ENCODE data around the gene RBM18.

The RBM18 gene

DNA sequence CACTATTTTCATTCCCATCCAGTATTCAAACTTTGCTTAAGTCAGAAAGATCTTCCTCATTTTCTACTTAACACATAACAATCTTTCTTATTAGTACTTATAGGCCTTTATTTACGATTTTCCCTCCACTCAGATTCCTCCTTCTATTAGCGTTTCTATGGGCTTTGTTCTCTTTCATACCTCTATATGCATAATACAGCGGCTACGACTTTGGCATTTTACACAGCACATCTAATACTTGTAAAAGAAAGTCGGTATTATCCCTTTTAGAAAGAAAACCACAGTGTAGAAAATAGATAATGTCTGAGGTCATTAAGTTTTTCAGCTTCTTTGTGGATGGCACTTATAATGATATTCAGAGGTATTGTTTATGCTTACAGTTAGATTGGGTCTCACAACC lies 8.4 kb downstream of the RBM18 start:
- no peak for TF ChIP-seq CTCF (IDR thresholded peaks at IDR 0.05; ENCODE audit: low read depth, low read length)
- Histone ChIP-seq H3K4me3 (ENCODE audit: low read depth, low read length) (no peak overlapping the region), H3K27me3 (no peaks in the 10 kb centered on the region), H3K9me3 (no peaks in the 10 kb centered on the region), H3K4me1 (peaks cover 1% of the 10 kb centered on the region; the same call in 1 of the 2 replicates), H3K36me3 (peaks cover 66% of the 10 kb centered on the region)
- DNase-seq, result no peak

DNA sequence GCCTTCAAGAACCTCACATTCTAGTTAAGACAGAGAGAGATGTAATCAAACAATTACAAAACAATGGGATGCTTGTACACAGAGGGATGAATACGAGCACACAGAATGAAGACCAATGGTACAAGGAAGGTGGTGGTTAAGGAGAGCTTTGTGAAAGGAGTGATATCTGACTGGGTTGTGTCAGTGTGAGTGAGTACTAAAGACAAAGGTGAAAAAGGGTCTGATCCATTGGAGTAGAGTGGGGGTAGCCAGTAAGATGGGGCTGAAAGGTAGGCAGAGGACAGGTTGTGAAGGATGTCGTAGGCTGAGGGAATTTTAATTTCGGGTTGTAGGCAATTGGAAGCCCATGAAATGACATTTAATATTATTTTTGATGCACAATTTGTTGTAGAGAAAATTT lies 9.9 kb downstream of the RBM18 start:
- peaks cover 63% of the 10 kb centered on the region for H3K36me3 ChIP-seq
- H3K9me3 ChIP-seq, result no peaks in the 10 kb centered on the region
- no peaks in the 10 kb centered on the region for H3K27me3 ChIP-seq
- no peak for DNase-seq
- no peak for TF ChIP-seq CTCF (IDR thresholded peaks at IDR 0.05; ENCODE audit: low read depth, low read length)
- no peaks in the 10 kb centered on the region; the same call in 1 of the 2 replicates for H3K4me1 ChIP-seq
- H3K4me3 ChIP-seq (ENCODE audit: low read depth, low read length), result no peak overlapping the region

DNA sequence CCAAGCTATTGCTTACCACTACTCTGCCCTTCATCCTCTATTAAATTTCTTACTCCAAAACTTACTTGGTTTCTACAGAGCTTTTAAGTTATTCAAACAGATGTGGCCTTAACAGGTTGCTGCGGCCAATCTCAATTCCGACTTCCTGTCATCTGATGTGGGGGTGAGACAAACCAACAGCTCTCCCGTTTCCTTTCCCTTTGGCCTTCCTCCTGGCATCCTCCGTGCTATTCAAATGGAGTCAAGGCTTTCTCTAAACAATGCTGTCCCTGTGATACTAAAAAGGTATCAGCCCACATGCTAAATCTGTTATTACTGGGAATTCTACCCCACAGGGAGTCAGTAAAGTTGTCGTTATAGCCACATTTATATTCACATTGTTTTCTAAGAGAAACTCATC lies 11.8 kb downstream of the RBM18 start:
- Histone ChIP-seq H3K4me3 (ENCODE audit: low read depth, low read length) (no peak overlapping the region), H3K27me3 (no peaks in the 10 kb centered on the region), H3K36me3 (peaks cover 67% of the 10 kb centered on the region), H3K4me1 (no peaks in the 10 kb centered on the region; the same call in 1 of the 2 replicates), H3K9me3 (0 out of 2 replicates have a peak, but pooled peaks cover 2% of the 10 kb centered on the region)
- no peak for TF ChIP-seq CTCF (IDR thresholded peaks at IDR 0.05; ENCODE audit: low read depth, low read length)
- DNase-seq, result no peak

- H3K9me3 ChIP-seq, result 0 out of 2 replicates have a peak, but pooled peaks cover 2% of the 10 kb centered on the region
- H3K4me3 ChIP-seq (ENCODE audit: low read depth, low read length), result no peak overlapping the region
- DNase-seq, result no peak
- no peaks in the 10 kb centered on the region; the same call in 1 of the 2 replicates for H3K4me1 ChIP-seq
- TF ChIP-seq CTCF (IDR thresholded peaks at IDR 0.05; ENCODE audit: low read depth, low read length), result no peak
- H3K36me3 ChIP-seq, result peaks cover 70% of the 10 kb centered on the region
- no peaks in the 10 kb centered on the region for H3K27me3 ChIP-seq
Observed at GRCh38 chr9:122251351-122251750, 13.3 kb downstream of the RBM18 start.

DNA sequence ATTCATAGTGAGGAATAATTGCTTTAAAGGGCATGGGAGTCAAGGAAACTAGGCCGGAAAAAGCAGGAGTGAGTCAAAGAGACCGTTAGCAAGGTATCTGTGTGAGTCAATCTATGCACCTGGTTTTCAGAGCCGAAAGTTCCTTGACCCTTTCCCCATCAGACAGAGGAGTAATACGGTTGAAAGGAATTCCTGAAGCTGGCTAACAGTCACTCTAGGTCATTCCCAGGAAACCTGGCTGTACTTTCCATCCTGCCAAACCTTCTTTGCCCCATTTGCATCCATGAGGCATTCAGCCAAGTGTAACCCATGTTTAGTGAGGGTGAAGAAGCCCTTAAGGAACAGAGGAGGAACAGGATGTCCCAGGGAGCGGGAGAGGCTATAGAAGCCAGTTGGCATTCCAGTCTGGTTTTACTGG lies 16.2 kb downstream of the RBM18 start:
- Histone ChIP-seq H3K4me1 (no peaks in the 10 kb centered on the region), H3K27me3 (no peaks in the 10 kb centered on the region), H3K9me3 (0 out of 2 replicates have a peak, but pooled peaks cover 2% of the 10 kb centered on the region), H3K36me3 (peaks cover 83% of the 10 kb centered on the region), H3K4me3 (ENCODE audit: low read depth, low read length) (no peak overlapping the region)
- no peak for DNase-seq
- no peak for TF ChIP-seq CTCF (IDR thresholded peaks at IDR 0.05; ENCODE audit: low read depth, low read length)

- H3K9me3 ChIP-seq, result 0 out of 2 replicates have a peak, but pooled peaks cover 2% of the 10 kb centered on the region
- no peak for TF ChIP-seq CTCF (IDR thresholded peaks at IDR 0.05; ENCODE audit: low read depth, low read length)
- H3K36me3 ChIP-seq, result peaks cover 81% of the 10 kb centered on the region
- no peak for DNase-seq
- H3K27me3 ChIP-seq, result no peaks in the 10 kb centered on the region
- H3K4me1 ChIP-seq, result no peaks in the 10 kb centered on the region
- no peak overlapping the region for H3K4me3 ChIP-seq (ENCODE audit: low read depth, low read length)
Observed at GRCh38 chr9:122246666-122247065, 18.0 kb downstream of the RBM18 start.
